ENCODE results near the gene LRFN2. TPM values are rescaled to one million over a fixed set of nuclear protein-coding genes. Genes with fewer than 3 reads are reported as not detected.

Gene LRFN2
- polyA plus RNA-seq, 3 donors from 2014 or later: 0.67 to 1.8 (median 0.87) TPM

DNA sequence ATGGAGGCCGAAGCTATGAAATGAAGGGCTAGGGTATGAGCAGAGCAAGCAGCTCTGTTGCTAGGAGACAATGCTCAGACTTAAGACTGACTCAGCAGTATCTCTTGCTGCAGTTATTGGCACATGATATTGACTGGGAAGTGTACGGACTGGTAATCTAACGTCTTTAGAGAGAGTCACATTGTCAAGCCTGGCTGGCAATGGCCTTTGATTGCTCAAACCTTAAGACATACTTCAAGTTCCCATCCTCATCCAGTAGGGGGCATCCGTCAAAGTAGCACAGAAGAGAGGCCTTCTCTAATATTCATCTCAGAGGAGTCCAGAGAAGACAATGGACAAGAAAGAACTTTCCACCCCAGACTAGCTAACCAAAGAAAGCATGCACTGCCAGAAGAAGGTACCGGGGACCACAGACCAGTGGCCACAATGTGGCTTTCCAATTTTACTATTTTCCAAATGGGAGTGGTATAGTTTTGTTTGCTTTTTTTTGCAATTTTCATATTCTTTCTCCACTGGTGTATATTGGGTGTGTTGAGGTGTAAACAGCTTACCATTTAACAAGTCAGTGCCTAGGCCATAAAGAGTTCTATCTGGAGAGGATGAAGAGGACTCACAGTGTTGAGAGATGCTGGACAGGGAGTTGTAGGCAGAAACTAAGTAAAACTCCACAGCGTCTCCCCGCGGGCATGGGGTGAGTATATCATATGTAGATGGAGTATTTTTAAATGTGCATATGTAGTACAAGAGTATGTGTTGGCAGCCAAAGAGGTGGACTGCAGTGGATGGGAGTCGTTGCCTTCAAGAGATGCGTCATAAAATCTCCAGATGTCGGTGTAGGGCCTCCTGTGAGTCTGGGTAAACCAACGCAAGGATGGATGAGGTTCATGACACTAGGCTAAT lies 36.7 kb downstream of the LRFN2 start:
- H3K27me3 Mint-ChIP-seq (ENCODE audit: low read depth in 3 of 3): peaks cover 0 to 4% (median 0%) of the 10 kb centered on the region in 3 donors
- peaks cover 0 to 1% (median 0%) of the 10 kb centered on the region in 6 donors for H3K9me3 Mint-ChIP-seq
- DNase-seq: peak; percentile 31 to 46 (median 36)
- no peak overlapping the region for H3K27ac Mint-ChIP-seq
- no peaks in the 10 kb centered on the region for H3K36me3 Mint-ChIP-seq
- no peak overlapping the region for H3K4me3 Mint-ChIP-seq
- peaks cover 0 to 7% of the 10 kb centered on the region in 2 donors for H3K4me1 Mint-ChIP-seq

DNA sequence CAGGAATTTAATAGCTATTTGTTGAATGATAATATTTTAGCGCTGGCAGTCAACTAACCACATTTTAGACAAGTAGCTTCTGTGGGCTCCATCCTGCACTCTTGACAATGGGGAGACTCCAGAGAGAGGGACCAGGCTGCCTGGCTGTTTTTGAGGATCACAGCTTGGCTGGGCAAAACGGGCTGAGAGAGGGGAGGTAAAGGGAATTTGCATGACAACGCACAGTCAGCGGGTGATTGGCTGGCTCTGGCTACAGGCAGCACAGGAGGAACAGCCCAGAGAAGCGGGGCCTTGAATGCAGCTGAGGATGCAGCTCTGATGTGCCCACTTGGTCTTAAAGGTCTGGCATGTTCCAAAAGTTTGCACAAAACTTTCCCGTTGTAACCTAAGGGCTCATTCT lies 41.2 kb downstream of the LRFN2 start:
- H3K27ac Mint-ChIP-seq: no peak overlapping the region
- peaks cover 0 to 4% (median 0%) of the 10 kb centered on the region in 3 donors for H3K27me3 Mint-ChIP-seq (ENCODE audit: low read depth in 3 of 3)
- DNase-seq: no peak
- no peaks in the 10 kb centered on the region for H3K36me3 Mint-ChIP-seq
- no peak overlapping the region for H3K4me3 Mint-ChIP-seq
- H3K9me3 Mint-ChIP-seq: peaks cover 0 to 1% (median 0%) of the 10 kb centered on the region in 6 donors
- peaks cover 0 to 7% of the 10 kb centered on the region in 2 donors for H3K4me1 Mint-ChIP-seq

- Mint-ChIP-seq H3K36me3 (no peaks in the 10 kb centered on the region), H3K27me3 (ENCODE audit: low read depth in 3 of 3) (peaks cover 0 to 4% (median 3%) of the 10 kb centered on the region in 3 donors), H3K27ac (no peak overlapping the region), H3K9me3 (peaks cover 0 to 1% (median 0%) of the 10 kb centered on the region in 6 donors), H3K4me1 (no peaks in the 10 kb centered on the region), H3K4me3 (no peak overlapping the region)
- DNase-seq: no peak
Measured at GRCh38 chr6:40543776-40544175, 43.4 kb downstream of the LRFN2 start.

DNA sequence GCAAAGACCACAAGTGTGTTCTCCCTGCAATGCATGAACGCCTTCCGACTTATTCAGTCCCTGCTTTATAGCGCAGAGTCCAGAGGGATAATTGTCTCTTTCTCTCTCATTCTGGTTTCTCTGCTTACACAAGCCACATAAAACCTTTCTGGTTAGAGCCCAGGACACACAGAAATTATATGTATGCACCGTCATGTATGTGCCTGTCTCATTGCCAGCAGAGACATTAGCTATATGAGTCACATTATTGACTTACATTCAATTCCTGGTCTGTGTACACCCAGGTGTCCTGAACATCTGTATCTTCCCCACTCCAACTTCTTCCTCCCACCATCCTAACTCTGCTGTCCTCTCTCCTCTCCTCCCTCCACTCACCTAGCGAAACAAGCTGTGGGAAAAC lies 44.0 kb downstream of the LRFN2 start:
- DNase-seq: no peak
- no peaks in the 10 kb centered on the region for H3K4me1 Mint-ChIP-seq
- H3K36me3 Mint-ChIP-seq: no peaks in the 10 kb centered on the region
- H3K27me3 Mint-ChIP-seq (ENCODE audit: low read depth in 3 of 3): peaks cover 0 to 4% (median 3%) of the 10 kb centered on the region in 3 donors
- no peak overlapping the region for H3K4me3 Mint-ChIP-seq
- peak overlapping the region in 1 of 6 donors; percentile 55 for H3K27ac Mint-ChIP-seq
- peaks cover 0 to 1% (median 0%) of the 10 kb centered on the region in 6 donors for H3K9me3 Mint-ChIP-seq

GRCh38 chr6:40542175-40542764 lies 44.9 kb downstream of the LRFN2 start:
- H3K4me1 Mint-ChIP-seq: no peaks in the 10 kb centered on the region
- no peaks in the 10 kb centered on the region for H3K36me3 Mint-ChIP-seq
- H3K27me3 Mint-ChIP-seq (ENCODE audit: low read depth in 3 of 3): peaks cover 0 to 3% (median 2%) of the 10 kb centered on the region in 3 donors
- H3K4me3 Mint-ChIP-seq: no peak overlapping the region
- H3K9me3 Mint-ChIP-seq: no peaks in the 10 kb centered on the region
- no peak for DNase-seq
- no peak overlapping the region for H3K27ac Mint-ChIP-seq

- Mint-ChIP-seq H3K27ac (no peak overlapping the region), H3K9me3 (no peaks in the 10 kb centered on the region), H3K4me3 (no peak overlapping the region), H3K36me3 (no peaks in the 10 kb centered on the region), H3K27me3 (ENCODE audit: low read depth in 3 of 3) (peaks cover 0 to 3% (median 2%) of the 10 kb centered on the region in 3 donors), H3K4me1 (no peaks in the 10 kb centered on the region)
- DNase-seq: no peak
Measured at GRCh38 chr6:40541556-40542174, 45.5 kb downstream of the LRFN2 start.

DNA sequence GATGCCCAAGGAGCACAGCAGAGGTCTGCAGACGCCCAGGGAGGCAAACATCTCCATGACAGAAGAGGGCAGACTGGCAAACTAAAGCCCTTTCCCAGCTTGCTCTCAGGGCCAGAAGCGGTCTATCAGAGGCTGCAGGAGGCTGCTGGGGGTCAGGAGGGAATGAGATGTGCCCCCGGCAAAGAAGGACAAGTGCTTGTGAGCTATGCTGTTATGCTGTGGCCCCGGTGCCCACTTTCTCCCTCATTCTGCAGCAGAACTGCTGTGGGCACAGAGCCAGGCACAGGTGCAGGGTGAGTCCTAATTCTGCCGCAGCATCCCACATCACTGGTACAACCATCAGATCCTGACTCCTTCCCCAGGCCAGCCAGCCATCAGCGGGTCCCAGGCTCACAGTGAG lies 46.4 kb downstream of the LRFN2 start:
- no peak overlapping the region for H3K4me3 Mint-ChIP-seq
- H3K27me3 Mint-ChIP-seq (ENCODE audit: low read depth in 3 of 3): peaks cover 0 to 3% (median 2%) of the 10 kb centered on the region in 3 donors
- H3K4me1 Mint-ChIP-seq: no peaks in the 10 kb centered on the region
- H3K9me3 Mint-ChIP-seq: no peaks in the 10 kb centered on the region
- H3K36me3 Mint-ChIP-seq: no peaks in the 10 kb centered on the region
- H3K27ac Mint-ChIP-seq: no peak overlapping the region
- DNase-seq: no peak

DNA sequence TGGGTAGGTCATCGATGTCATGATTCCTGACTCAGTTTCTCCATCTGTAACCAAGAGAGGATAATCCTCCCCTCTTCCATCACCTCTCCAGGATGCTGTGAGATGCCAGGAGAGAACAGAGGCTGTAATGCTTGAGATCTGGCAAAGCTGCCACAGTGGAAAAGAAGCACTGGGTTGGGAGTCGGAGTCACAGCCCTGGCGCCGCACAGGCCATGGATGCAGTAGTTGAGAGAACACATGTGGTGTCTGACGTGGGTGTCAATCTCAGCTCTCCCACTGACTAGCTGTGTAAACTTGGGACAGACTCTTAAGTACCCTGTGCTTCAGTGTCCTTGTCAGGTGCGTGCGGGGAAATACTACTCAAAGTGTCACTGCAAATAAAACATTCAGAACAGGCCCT lies 47.3 kb downstream of the LRFN2 start:
- peaks cover 0 to 3% (median 2%) of the 10 kb centered on the region in 3 donors for H3K27me3 Mint-ChIP-seq (ENCODE audit: low read depth in 3 of 3)
- no peaks in the 10 kb centered on the region for H3K4me1 Mint-ChIP-seq
- no peaks in the 10 kb centered on the region for H3K36me3 Mint-ChIP-seq
- H3K4me3 Mint-ChIP-seq: no peak overlapping the region
- H3K27ac Mint-ChIP-seq: no peak overlapping the region
- H3K9me3 Mint-ChIP-seq: no peaks in the 10 kb centered on the region
- no peak for DNase-seq

- peaks cover 0 to 5% (median 2%) of the 10 kb centered on the region in 3 donors for H3K27me3 Mint-ChIP-seq (ENCODE audit: low read depth in 3 of 3)
- H3K36me3 Mint-ChIP-seq: no peaks in the 10 kb centered on the region
- no peak overlapping the region for H3K4me3 Mint-ChIP-seq
- no peaks in the 10 kb centered on the region for H3K9me3 Mint-ChIP-seq
- no peaks in the 10 kb centered on the region for H3K4me1 Mint-ChIP-seq
- no peak for DNase-seq
- no peak overlapping the region for H3K27ac Mint-ChIP-seq
Measured at GRCh38 chr6:40538556-40538955, 48.6 kb downstream of the LRFN2 start.

GRCh38 chr6:40537446-40537845 lies 49.7 kb downstream of the LRFN2 start:
- Mint-ChIP-seq H3K27ac (no peak overlapping the region), H3K9me3 (no peaks in the 10 kb centered on the region), H3K4me3 (no peak overlapping the region), H3K4me1 (peaks cover 4% of the 10 kb centered on the region in 2 donors), H3K27me3 (ENCODE audit: low read depth in 3 of 3) (peaks cover 0 to 6% (median 2%) of the 10 kb centered on the region in 3 donors), H3K36me3 (no peaks in the 10 kb centered on the region)
- DNase-seq: no peak

GRCh38 chr6:40536442-40536841 lies 50.7 kb downstream of the LRFN2 start:
- Mint-ChIP-seq H3K27me3 (ENCODE audit: low read depth in 3 of 3) (peaks cover 0 to 6% (median 2%) of the 10 kb centered on the region in 3 donors), H3K36me3 (no peaks in the 10 kb centered on the region), H3K9me3 (no peaks in the 10 kb centered on the region), H3K27ac (no peak overlapping the region), H3K4me3 (no peak overlapping the region), H3K4me1 (peaks cover 6% of the 10 kb centered on the region in 2 donors)
- DNase-seq: no peak

GRCh38 chr6:40535819-40536380 lies 51.3 kb downstream of the LRFN2 start:
- peaks cover 0 to 6% (median 2%) of the 10 kb centered on the region in 3 donors for H3K27me3 Mint-ChIP-seq (ENCODE audit: low read depth in 3 of 3)
- no peak for DNase-seq
- no peaks in the 10 kb centered on the region for H3K36me3 Mint-ChIP-seq
- no peaks in the 10 kb centered on the region for H3K9me3 Mint-ChIP-seq
- H3K27ac Mint-ChIP-seq: no peak overlapping the region
- no peak overlapping the region for H3K4me3 Mint-ChIP-seq
- peaks cover 6% of the 10 kb centered on the region in 2 donors for H3K4me1 Mint-ChIP-seq

DNA sequence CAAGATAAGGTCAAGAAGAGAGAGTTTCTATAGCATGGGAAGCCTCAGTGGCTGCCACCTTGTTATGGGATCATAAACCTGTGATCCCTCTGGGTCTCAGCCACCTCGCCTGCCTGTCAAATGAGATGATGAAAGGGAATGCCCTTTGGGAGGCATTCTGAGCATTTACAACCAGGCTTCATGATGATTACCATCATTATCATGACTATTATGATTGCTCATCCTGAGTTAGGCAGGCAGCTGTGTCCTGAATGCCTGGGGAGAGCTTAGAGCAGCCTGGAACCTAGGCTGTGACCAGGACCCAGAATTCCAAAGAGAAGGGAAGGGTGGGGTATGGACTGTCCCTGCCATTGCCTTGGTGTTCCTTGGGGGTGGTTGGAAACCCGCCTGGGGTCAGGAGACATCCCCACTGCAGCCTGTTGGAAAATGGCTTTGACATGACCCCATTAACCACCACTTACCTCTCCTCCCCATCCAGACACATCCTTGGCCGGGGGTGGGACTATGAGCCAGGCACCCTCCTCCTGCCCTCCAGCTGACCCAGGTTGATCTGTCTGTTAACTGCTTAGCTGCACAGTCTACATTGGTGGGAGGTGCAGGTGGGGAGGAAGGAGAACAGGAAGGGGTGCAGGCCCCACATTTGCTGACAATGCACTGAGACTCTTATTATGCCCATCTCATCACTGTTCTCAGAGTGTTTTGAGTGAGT lies 51.9 kb downstream of the LRFN2 start:
- H3K4me1 Mint-ChIP-seq: peaks cover 6% of the 10 kb centered on the region in 2 donors
- H3K9me3 Mint-ChIP-seq: no peaks in the 10 kb centered on the region
- H3K27ac Mint-ChIP-seq: no peak overlapping the region
- H3K4me3 Mint-ChIP-seq: no peak overlapping the region
- H3K27me3 Mint-ChIP-seq (ENCODE audit: low read depth in 3 of 3): peaks cover 0 to 6% (median 2%) of the 10 kb centered on the region in 3 donors
- no peak for DNase-seq
- H3K36me3 Mint-ChIP-seq: no peaks in the 10 kb centered on the region

Data from immature natural killer cell (primary cell).